ENCODE data around the gene P2RY1. TPM values are rescaled to one million over a fixed set of nuclear protein-coding genes. Genes with fewer than 3 reads are reported as not detected.

Gene P2RY1
- total RNA-seq, 2 donors from 2014 or later: 3.0 to 5.0 TPM

DNA sequence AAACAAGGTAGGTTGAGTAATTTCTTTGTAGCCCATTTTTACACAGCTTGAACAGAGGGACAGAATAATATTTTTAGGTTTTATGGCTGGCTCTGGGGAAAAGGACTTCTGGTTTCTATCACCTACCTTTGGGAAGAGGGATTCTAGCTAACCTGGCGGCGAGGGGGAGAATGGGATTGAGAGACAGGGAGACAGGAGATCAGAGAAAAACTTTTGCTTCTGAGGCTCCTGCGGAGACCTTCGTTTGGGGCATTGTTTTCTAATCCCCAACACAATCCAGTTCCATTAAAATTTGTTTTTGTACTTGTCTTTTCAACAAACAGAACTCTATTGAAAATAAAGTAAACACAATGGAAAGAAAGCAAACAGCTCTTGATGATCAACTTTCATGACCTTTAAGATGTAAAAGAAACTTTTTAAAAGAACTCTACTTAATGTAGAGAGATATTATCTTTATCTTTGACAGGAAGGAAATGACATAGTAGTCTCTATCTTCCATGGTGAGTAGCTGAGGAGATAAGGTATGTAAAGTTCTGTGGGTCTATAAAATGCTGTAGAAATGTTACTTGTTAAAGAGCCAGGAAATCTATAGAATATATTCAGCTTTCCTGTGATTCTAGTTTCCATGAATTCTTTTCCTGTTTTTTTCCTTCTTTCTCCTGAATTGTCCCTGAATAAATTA, 37.0 kb upstream of the P2RY1 start:
- H3K36me3 ChIP-seq: no peaks in the 10 kb centered on the region
- H3K4me1 ChIP-seq (ENCODE audit: control insufficient read depth in 1 of 2, low read depth in 2 of 2): no peaks in the 10 kb centered on the region
- no peak overlapping the region for H3K27ac ChIP-seq
- DNase-seq (ENCODE audit: low spot score): no peak
- H3K9me3 ChIP-seq: no peaks in the 10 kb centered on the region
- no peak for ATAC-seq (ENCODE audit: insufficient number of reproducible peaks, low FRiP score, low read depth)
- no peaks in the 10 kb centered on the region for H3K27me3 ChIP-seq (replicated peaks; ENCODE audit: insufficient read depth)
- TF ChIP-seq, protein P1, sequence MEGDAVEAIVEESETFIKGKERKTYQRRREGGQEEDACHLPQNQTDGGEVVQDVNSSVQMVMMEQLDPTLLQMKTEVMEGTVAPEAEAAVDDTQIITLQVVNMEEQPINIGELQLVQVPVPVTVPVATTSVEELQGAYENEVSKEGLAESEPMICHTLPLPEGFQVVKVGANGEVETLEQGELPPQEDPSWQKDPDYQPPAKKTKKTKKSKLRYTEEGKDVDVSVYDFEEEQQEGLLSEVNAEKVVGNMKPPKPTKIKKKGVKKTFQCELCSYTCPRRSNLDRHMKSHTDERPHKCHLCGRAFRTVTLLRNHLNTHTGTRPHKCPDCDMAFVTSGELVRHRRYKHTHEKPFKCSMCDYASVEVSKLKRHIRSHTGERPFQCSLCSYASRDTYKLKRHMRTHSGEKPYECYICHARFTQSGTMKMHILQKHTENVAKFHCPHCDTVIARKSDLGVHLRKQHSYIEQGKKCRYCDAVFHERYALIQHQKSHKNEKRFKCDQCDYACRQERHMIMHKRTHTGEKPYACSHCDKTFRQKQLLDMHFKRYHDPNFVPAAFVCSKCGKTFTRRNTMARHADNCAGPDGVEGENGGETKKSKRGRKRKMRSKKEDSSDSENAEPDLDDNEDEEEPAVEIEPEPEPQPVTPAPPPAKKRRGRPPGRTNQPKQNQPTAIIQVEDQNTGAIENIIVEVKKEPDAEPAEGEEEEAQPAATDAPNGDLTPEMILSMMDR (IDR thresholded peaks at IDR 0.05): no peak
- no peak overlapping the region for H3K4me3 ChIP-seq

- DNase-seq (ENCODE audit: low spot score): no peak
- Histone ChIP-seq H3K27ac (no peak overlapping the region), H3K9me3 (no peaks in the 10 kb centered on the region), H3K36me3 (no peaks in the 10 kb centered on the region), H3K4me3 (no peak overlapping the region), H3K27me3 (replicated peaks; ENCODE audit: insufficient read depth) (no peaks in the 10 kb centered on the region), H3K4me1 (ENCODE audit: control insufficient read depth in 1 of 2, low read depth in 2 of 2) (no peaks in the 10 kb centered on the region)
- no peak for ATAC-seq (ENCODE audit: insufficient number of reproducible peaks, low FRiP score, low read depth)
- TF ChIP-seq, protein P1 (IDR thresholded peaks at IDR 0.05): no peak
Measured at GRCh38 chr3:152811974-152812760, 22.8 kb upstream of the P2RY1 start.

- no peaks in the 10 kb centered on the region for H3K9me3 ChIP-seq
- H3K4me3 ChIP-seq: no peak overlapping the region
- no peak for ATAC-seq (ENCODE audit: insufficient number of reproducible peaks, low FRiP score, low read depth)
- H3K27ac ChIP-seq: no peak overlapping the region
- H3K36me3 ChIP-seq: no peaks in the 10 kb centered on the region
- no peaks in the 10 kb centered on the region for H3K27me3 ChIP-seq (replicated peaks; ENCODE audit: insufficient read depth)
- TF ChIP-seq, protein P1 (IDR thresholded peaks at IDR 0.05): no peak
- H3K4me1 ChIP-seq (ENCODE audit: control insufficient read depth in 1 of 2, low read depth in 2 of 2): no peaks in the 10 kb centered on the region
- DNase-seq (ENCODE audit: low spot score): no peak
Measured at GRCh38 chr3:152817400-152817799, 17.5 kb upstream of the P2RY1 start.

- Histone ChIP-seq H3K27me3 (replicated peaks; ENCODE audit: insufficient read depth) (no peaks in the 10 kb centered on the region), H3K4me1 (ENCODE audit: control insufficient read depth in 1 of 2, low read depth in 2 of 2) (no peaks in the 10 kb centered on the region), H3K27ac (no peak overlapping the region), H3K9me3 (no peaks in the 10 kb centered on the region), H3K4me3 (no peak overlapping the region), H3K36me3 (no peaks in the 10 kb centered on the region)
- ATAC-seq (ENCODE audit: insufficient number of reproducible peaks, low FRiP score, low read depth): no peak
- DNase-seq (ENCODE audit: low spot score): no peak
- TF ChIP-seq, protein P1 (IDR thresholded peaks at IDR 0.05): no peak
Measured at GRCh38 chr3:152818027-152818426, 16.9 kb upstream of the P2RY1 start.

GRCh38 chr3:152823173-152823572, 11.8 kb upstream of the P2RY1 start:
- H3K27me3 ChIP-seq (replicated peaks; ENCODE audit: insufficient read depth): no peaks in the 10 kb centered on the region
- H3K9me3 ChIP-seq: no peaks in the 10 kb centered on the region
- DNase-seq (ENCODE audit: low spot score): no peak
- TF ChIP-seq, protein P1 (IDR thresholded peaks at IDR 0.05): no peak
- peaks cover 6% of the 10 kb centered on the region in 2 donors for H3K4me1 ChIP-seq (ENCODE audit: control insufficient read depth in 1 of 2, low read depth in 2 of 2)
- no peaks in the 10 kb centered on the region for H3K36me3 ChIP-seq
- no peak for ATAC-seq (ENCODE audit: insufficient number of reproducible peaks, low FRiP score, low read depth)
- H3K27ac ChIP-seq: no peak overlapping the region
- H3K4me3 ChIP-seq: no peak overlapping the region
